GM13976 (cell line): ENCODE measurements around the gene ASTN2.

Experiments used
- DNase-seq: peaks from one replicate; pipeline ENCODE4 v3.0.0; 2012; ENCODE audit warnings: low spot score
- CTCF ChIP-seq: IDR thresholded peaks from 2 replicates; pipeline ENCODE4 v1.5.1; 2012; ENCODE audit warnings: borderline replicate concordance, mild to moderate bottlenecking; ENCODE audit not compliant: insufficient read depth; ENCODE audit errors: extremely low read depth, missing control alignments, control extremely low read depth
- in situ Hi-C: fragments of 300-500 bp; cut with MboI; formaldehyde crosslinking; loops from one replicate; pipeline ENCODE4 v1.12.0; 2022; ENCODE audit warnings: low sequenced_read_pairs, mixed read lengths, inconsistent platforms; ENCODE audit not compliant: unreplicated experiment

Gene ASTN2

GRCh38 chr9:117340422-117340821 lies 74.4 kb downstream of the ASTN2 start:
- no peak for TF ChIP-seq CTCF
- in situ Hi-C loops = no loop called here
- DNase-seq = no peak

- TF ChIP-seq CTCF = no peak
- in situ Hi-C loops = no loop called here
- DNase-seq = no peak
These were observed 78.9 kb downstream of the ASTN2 start for GRCh38 chr9:117335837-117336433.

DNA sequence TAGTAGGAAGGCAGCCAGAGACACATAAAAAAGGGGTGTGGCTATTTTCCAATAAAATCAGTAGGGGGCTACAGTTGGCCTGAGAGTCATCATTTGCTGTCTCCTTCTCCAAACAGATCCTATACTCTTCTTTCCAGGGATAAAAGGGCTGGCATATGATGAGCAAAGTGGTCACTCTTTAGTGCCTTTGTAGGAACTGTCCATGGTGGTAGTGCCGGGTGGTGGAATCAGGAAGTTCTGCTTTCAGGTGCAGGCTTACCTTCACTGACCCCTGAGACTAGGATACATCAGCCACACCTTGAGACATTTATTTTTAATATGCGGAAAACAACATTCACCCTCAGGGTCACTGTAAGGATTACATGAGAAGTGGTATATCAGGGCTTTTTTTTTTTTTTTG lies 80.8 kb downstream of the ASTN2 start:
- in situ Hi-C loops = no loop called here
- TF ChIP-seq CTCF = no peak
- no peak for DNase-seq

DNA sequence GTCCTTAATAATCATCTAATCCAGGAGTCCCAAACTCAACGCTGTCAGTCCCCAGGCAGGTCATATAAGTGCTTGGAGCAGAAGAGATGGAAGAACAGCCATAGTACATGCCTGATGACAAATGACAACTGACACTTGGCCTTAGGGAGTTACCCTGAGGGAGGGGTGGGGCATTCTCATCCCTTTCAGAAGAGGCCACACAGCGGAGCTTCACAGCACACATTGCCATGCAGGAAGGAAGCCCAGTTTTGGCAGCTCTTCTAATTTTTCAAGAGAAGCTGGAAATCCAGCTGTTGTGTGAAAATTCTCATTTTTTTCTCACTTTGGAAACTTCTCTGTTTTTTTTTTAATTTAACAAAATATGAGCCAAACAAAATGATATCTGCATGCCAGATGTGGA lies 89.0 kb downstream of the ASTN2 start:
- no peak for DNase-seq
- TF ChIP-seq CTCF = no peak
- in situ Hi-C loops = no loop called here

- TF ChIP-seq CTCF = no peak
- in situ Hi-C loops = no loop called here
- DNase-seq = no peak
These were observed 89.6 kb downstream of the ASTN2 start for GRCh38 chr9:117325110-117325731.

DNA sequence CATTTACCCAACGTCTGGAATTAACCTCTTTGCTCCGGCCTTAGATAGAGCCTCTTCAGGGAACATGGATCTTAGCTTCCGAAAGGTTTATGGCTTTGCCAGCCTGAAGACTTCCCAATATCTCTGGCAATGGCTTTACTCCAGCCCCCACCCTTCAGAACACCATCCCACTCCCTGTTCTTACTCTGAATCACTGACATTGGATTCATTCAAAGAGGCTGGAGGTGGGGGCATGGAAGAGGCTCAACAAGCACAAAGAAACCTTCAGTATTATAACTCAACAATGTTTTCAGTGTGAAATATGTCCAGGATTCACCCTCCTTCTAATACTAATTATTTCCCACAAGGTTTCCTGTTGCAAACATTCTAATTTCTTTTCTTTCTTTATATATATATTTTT lies 91.5 kb downstream of the ASTN2 start:
- DNase-seq = no peak
- TF ChIP-seq CTCF = no peak
- in situ Hi-C loops = no loop called here

DNA sequence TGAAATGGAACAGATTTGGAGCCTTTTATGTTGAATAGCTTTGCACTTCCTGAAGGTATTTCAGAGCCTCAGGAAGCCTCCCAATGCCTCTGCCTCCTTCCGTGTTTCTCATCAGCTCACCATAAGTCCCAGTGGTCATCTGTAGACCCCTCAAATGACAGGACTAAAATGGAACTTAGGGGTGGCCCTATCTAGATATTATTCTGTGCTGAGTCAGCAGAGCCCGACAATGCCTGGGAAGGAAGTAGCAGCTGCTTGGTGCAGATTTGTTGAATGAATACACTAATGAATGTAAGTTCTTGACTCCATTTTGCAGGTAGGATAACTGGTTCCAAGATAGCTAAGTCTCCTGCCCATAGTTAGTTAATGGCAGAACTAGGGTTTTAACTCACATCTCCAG lies 97.7 kb downstream of the ASTN2 start:
- in situ Hi-C loops = no loop called here
- TF ChIP-seq CTCF = no peak

More for the DNA sequence above, 97.7 kb downstream of the ASTN2 start:
- no peak for DNase-seq
